K562 (cell line): ENCODE results near the gene ENO2. TPM values are rescaled to one million over a fixed set of nuclear protein-coding genes. Genes with fewer than 3 reads are reported as not detected.

ENCODE experiments used
- DMBX1 ChIP-seq: fragments of 250-450 bp; sonication (Bioruptor Pico); IDR thresholded peaks from 2 replicates; pipeline ENCODE4 v1.8.0; 2022; ENCODE audit warnings: inconsistent platforms, mild to moderate bottlenecking, moderate library complexity, borderline replicate concordance
- ILF3 ChIP-seq: fragments of 450-650 bp; IDR thresholded peaks from 2 replicates; pipeline ENCODE4 v1.6.1; 2018; ENCODE audit warnings: antibody characterized with exemption, mild to moderate bottlenecking, moderate library complexity, borderline replicate concordance
- MTA3 ChIP-seq: fragments of 450-650 bp; formaldehyde crosslinking; IDR thresholded peaks from 2 replicates; pipeline ENCODE4 v1.6.1; 2017; ENCODE audit warnings: mild to moderate bottlenecking, borderline replicate concordance
- SMAD2 ChIP-seq: fragments of 150-350 bp; IDR thresholded peaks from 2 replicates; pipeline ENCODE4 v1.6.1; 2014; ENCODE audit warnings: low read depth, mild to moderate bottlenecking, low read length
- SUPT5H ChIP-seq: fragments of 450-650 bp; IDR thresholded peaks from 2 replicates; pipeline ENCODE4 v1.6.1; 2016
- TEAD1 ChIP-seq, 2 experiments: fragments of 450-650 bp in 1 of 2; sonication (generic) in 1 of 2; formaldehyde crosslinking; IDR thresholded peaks; 2 replicates each; pipeline versions ENCODE4 v1.4.0 to v1.8.0; 2020 to 2022; ENCODE audit warnings: mild to moderate bottlenecking in 2 of 2, missing genetic modification reagents in 1 of 2
- ZNF146 ChIP-seq: IDR thresholded peaks from one replicate; pipeline ENCODE4 v1.6.1; 2018; ENCODE audit warnings: missing compliant biosample characterization; ENCODE audit not compliant: unreplicated experiment
- polyA plus RNA-seq, 8 experiments: library from polyadenylated mRNA; depleted of rRNA in 4 of 8; stranded (reverse) in 5 of 8; unstranded in 3 of 8; fragments of >200 nt; fragmentation: Nextera tagmentation in 2 of 8; fragmentation: Illumina TruSeq in 1 of 8; extraction: Ambion mirVana in 2 of 8; extraction: Trizol in 1 of 8; gene quantifications; 2 replicates each; pipeline versions ENCODE4 v1.2.1 to v1.2.3, GENCODE V29; 2011 to 2014; ENCODE audit warnings: inconsistent platforms in 1 of 8, missing spikeins in 1 of 8
- total RNA-seq, 7 experiments: library from RNA; depleted of rRNA in 6 of 7; stranded (reverse); fragments of >200 nt in 6 of 7; fragmentation: Illumina TruSeq in 2 of 7; extraction: Trizol in 2 of 7; gene quantifications; 2 replicates each; pipeline versions ENCODE4 v1.2.1 to v1.2.3, GENCODE V29; 2011 to 2021; ENCODE audit warnings: low replicate concordance in 1 of 7
- TF ChIP-seq, protein P1 (sequence below): fragments of 450-650 bp; formaldehyde crosslinking; IDR thresholded peaks from 2 replicates; pipeline ENCODE4 v1.4.0; 2020; ENCODE audit warnings: mild to moderate bottlenecking, moderate library complexity
- TF ChIP-seq, protein P2 (sequence below), 2 experiments: fragments of 450-650 bp in 1 of 2; sonication (generic) in 1 of 2; formaldehyde crosslinking; conservative IDR thresholded peaks; 2 replicates each; pipeline versions ENCODE4 v1.4.0 to v1.8.1; 2020 to 2022; ENCODE audit warnings: mild to moderate bottlenecking in 1 of 2, missing genetic modification reagents in 1 of 2
- TF ChIP-seq, protein P3 (sequence below), 2 experiments: fragments of 450-650 bp; IDR thresholded peaks; 2 replicates each; pipeline ENCODE4 v1.6.1; 2016
- TF ChIP-seq, protein P4 (sequence below): IDR thresholded peaks from 2 replicates; pipeline ENCODE4 v1.6.1; 2016; ENCODE audit warnings: missing genetic modification characterization, missing compliant biosample characterization
- TF ChIP-seq, protein P5 (sequence below), 3 experiments: fragments of 200-800 bp in 1 of 3; sonication (Bioruptor generic) in 1 of 3; sonication (generic) in 1 of 3; formaldehyde crosslinking in 1 of 3; IDR thresholded peaks; 2 replicates each; pipeline versions ENCODE4 v1.6.1 to v1.8.0; 2016 to 2022; ENCODE audit warnings: mild to moderate bottlenecking in 2 of 3, missing compliant biosample characterization in 2 of 3, missing genetic modification characterization in 2 of 3, missing genetic modification reagents in 1 of 3
- TF ChIP-seq, protein P6 (sequence below), 3 experiments: IDR thresholded peaks in 2 of 3; conservative IDR thresholded peaks in 1 of 3; 2 replicates each; pipeline ENCODE4 v1.5.1; 2011 to 2012; ENCODE audit warnings: low read length in 3 of 3, mild to moderate bottlenecking in 3 of 3, control low read depth in 2 of 3, improper control_type of control experiment in 1 of 3, inconsistent platforms in 1 of 3, low read depth in 1 of 3, mixed read lengths in 1 of 3, moderate library complexity in 1 of 3; ENCODE audit not compliant: insufficient read depth in 2 of 3
- TF ChIP-seq, protein P7 (sequence below): fragments of 250-450 bp; sonication (Bioruptor Pico); IDR thresholded peaks from 2 replicates; pipeline ENCODE4 v1.9.0; 2021; ENCODE audit warnings: mild to moderate bottlenecking, inconsistent platforms

ENO2 gene
- total and polyA plus RNA-seq, 9 of the 15 experiments (the other 6 are each of a cell fraction or from before 2014, with no cell fraction given) = 10.9 to 43.3 (median 21.0) TPM

DNA sequence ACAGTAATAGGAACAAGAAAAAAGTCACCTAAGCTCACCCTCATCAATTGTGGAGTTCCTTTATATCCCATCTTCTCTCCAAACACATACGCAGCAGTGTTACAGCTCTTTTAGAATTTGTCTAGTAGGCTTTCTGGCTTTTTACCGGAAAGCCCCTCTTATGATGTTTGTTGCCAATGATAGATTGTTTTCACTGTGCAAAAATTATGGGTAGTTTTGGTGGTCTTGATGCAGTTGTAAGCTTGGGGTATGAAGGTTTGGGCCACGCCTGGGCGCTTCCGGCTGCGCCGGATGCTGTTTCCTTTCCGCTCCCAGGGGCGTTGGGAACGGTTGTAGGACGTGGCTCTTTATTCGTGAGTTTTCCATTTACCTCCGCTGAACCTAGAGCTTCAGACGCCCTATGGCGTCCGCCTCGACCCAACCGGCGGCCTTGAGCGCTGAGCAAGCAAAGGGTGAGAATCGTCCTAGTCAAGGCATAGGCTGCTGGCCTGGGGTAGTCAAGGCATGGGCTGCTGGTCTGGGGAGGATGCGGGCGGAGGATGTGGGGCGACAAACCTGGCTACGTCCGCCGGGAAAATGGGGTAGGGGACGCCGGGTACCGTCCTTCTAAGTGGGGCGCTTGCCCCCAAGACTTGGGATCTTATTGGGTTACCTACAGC is 29.5 kb downstream of the ENO2 start, which contains the start of the genes C12orf57 and RNU7-1 (continued):
- TF ChIP-seq, protein P1, sequence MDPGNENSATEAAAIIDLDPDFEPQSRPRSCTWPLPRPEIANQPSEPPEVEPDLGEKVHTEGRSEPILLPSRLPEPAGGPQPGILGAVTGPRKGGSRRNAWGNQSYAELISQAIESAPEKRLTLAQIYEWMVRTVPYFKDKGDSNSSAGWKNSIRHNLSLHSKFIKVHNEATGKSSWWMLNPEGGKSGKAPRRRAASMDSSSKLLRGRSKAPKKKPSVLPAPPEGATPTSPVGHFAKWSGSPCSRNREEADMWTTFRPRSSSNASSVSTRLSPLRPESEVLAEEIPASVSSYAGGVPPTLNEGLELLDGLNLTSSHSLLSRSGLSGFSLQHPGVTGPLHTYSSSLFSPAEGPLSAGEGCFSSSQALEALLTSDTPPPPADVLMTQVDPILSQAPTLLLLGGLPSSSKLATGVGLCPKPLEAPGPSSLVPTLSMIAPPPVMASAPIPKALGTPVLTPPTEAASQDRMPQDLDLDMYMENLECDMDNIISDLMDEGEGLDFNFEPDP (CRISPR knock-in tag) = peak; percentile 94
- TF ChIP-seq, protein P2, sequence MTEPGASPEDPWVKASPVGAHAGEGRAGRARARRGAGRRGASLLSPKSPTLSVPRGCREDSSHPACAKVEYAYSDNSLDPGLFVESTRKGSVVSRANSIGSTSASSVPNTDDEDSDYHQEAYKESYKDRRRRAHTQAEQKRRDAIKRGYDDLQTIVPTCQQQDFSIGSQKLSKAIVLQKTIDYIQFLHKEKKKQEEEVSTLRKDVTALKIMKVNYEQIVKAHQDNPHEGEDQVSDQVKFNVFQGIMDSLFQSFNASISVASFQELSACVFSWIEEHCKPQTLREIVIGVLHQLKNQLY (CRISPR knock-in tag; conservative IDR thresholded peaks at IDR 0.05) = peak in 1 of 2 experiments; percentile 98; a peak in 2 of 4 replicates
- TF ChIP-seq, protein P3, sequence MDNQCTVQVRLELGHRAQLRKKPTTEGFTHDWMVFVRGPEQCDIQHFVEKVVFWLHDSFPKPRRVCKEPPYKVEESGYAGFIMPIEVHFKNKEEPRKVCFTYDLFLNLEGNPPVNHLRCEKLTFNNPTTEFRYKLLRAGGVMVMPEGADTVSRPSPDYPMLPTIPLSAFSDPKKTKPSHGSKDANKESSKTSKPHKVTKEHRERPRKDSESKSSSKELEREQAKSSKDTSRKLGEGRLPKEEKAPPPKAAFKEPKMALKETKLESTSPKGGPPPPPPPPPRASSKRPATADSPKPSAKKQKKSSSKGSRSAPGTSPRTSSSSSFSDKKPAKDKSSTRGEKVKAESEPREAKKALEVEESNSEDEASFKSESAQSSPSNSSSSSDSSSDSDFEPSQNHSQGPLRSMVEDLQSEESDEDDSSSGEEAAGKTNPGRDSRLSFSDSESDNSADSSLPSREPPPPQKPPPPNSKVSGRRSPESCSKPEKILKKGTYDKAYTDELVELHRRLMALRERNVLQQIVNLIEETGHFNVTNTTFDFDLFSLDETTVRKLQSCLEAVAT (IDR thresholded peaks at IDR 0.05) = peak; percentile 74 to 80
- no peak for TF ChIP-seq SMAD2
- TF ChIP-seq, protein P4, sequence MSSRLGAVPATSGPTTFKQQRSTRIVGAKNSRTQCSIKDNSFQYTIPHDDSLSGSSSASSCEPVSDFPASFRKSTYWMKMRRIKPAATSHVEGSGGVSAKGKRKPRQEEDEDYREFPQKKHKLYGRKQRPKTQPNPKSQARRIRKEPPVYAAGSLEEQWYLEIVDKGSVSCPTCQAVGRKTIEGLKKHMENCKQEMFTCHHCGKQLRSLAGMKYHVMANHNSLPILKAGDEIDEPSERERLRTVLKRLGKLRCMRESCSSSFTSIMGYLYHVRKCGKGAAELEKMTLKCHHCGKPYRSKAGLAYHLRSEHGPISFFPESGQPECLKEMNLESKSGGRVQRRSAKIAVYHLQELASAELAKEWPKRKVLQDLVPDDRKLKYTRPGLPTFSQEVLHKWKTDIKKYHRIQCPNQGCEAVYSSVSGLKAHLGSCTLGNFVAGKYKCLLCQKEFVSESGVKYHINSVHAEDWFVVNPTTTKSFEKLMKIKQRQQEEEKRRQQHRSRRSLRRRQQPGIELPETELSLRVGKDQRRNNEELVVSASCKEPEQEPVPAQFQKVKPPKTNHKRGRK = no peak
- TF ChIP-seq, protein P5, sequence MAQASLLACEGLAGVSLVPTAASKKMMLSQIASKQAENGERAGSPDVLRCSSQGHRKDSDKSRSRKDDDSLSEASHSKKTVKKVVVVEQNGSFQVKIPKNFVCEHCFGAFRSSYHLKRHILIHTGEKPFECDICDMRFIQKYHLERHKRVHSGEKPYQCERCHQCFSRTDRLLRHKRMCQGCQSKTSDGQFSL (CRISPR knock-in tag; IDR thresholded peaks at IDR 0.05) = no peak
- TF ChIP-seq, protein P5 (tag; IDR thresholded peaks at IDR 0.05) = no peak
- TF ChIP-seq, protein P6, sequence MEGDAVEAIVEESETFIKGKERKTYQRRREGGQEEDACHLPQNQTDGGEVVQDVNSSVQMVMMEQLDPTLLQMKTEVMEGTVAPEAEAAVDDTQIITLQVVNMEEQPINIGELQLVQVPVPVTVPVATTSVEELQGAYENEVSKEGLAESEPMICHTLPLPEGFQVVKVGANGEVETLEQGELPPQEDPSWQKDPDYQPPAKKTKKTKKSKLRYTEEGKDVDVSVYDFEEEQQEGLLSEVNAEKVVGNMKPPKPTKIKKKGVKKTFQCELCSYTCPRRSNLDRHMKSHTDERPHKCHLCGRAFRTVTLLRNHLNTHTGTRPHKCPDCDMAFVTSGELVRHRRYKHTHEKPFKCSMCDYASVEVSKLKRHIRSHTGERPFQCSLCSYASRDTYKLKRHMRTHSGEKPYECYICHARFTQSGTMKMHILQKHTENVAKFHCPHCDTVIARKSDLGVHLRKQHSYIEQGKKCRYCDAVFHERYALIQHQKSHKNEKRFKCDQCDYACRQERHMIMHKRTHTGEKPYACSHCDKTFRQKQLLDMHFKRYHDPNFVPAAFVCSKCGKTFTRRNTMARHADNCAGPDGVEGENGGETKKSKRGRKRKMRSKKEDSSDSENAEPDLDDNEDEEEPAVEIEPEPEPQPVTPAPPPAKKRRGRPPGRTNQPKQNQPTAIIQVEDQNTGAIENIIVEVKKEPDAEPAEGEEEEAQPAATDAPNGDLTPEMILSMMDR (IDR thresholded peaks at IDR 0.05 in 2 of 3, conservative IDR thresholded peaks at IDR 0.05 in 1 of 3; ENCODE audit: insufficient read depth in 2 of 3, low read depth in 1 of 3, low read length in 3 of 3) = peak in 1 of 3 experiments; percentile 1; a peak in 1 of 6 replicates
- no peak for TF ChIP-seq ZNF146 (CRISPR knock-in tag)
- TF ChIP-seq DMBX1 (CRISPR knock-in tag) = peak; percentile 42; the same call in 1 of the 2 replicates
- TF ChIP-seq ILF3 = peak; percentile 99
- peak; percentile 100 for TF ChIP-seq SUPT5H
- peak; percentile 90 for TF ChIP-seq MTA3
- TF ChIP-seq TEAD1 (CRISPR knock-in tag; IDR thresholded peaks at IDR 0.05) = peak in 1 of 2 experiments; percentile 88; a peak in 2 of 4 replicates
- TF ChIP-seq, protein P7, sequence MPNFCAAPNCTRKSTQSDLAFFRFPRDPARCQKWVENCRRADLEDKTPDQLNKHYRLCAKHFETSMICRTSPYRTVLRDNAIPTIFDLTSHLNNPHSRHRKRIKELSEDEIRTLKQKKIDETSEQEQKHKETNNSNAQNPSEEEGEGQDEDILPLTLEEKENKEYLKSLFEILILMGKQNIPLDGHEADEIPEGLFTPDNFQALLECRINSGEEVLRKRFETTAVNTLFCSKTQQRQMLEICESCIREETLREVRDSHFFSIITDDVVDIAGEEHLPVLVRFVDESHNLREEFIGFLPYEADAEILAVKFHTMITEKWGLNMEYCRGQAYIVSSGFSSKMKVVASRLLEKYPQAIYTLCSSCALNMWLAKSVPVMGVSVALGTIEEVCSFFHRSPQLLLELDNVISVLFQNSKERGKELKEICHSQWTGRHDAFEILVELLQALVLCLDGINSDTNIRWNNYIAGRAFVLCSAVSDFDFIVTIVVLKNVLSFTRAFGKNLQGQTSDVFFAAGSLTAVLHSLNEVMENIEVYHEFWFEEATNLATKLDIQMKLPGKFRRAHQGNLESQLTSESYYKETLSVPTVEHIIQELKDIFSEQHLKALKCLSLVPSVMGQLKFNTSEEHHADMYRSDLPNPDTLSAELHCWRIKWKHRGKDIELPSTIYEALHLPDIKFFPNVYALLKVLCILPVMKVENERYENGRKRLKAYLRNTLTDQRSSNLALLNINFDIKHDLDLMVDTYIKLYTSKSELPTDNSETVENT (CRISPR knock-in tag) = peak; percentile 97
